Effector memory CD4-positive, alpha-beta T cell (primary cell): ENCODE results near the gene DCTN2.

Experiments used
- DNase-seq, 3 donors: peaks; one replicate each; pipeline ENCODE4 v3.0.0-alpha.2; 2020
- H3K27ac ChIP-seq: 2 replicates; pipeline ENCODE4 v1.7.0; 2013; ENCODE audit warnings: mild to moderate bottlenecking, low read length, moderate library complexity; ENCODE audit not compliant: insufficient read depth, poor library complexity, severe bottlenecking
- H3K27me3 ChIP-seq: replicated peaks from 2 replicates; pipeline ENCODE4 v1.7.0; 2013; ENCODE audit warnings: mild to moderate bottlenecking, low read length; ENCODE audit not compliant: insufficient read depth, control insufficient read depth, poor library complexity, severe bottlenecking
- H3K36me3 ChIP-seq: 2 replicates; pipeline ENCODE4 v1.7.0; 2013; ENCODE audit warnings: mild to moderate bottlenecking, low read length, moderate library complexity; ENCODE audit not compliant: control insufficient read depth, insufficient read depth
- H3K4me1 ChIP-seq: 2 replicates; pipeline ENCODE4 v1.7.0; 2013; ENCODE audit warnings: low read length, mild to moderate bottlenecking; ENCODE audit not compliant: control insufficient read depth, insufficient read depth, poor library complexity, severe bottlenecking
- H3K4me3 ChIP-seq: 2 replicates; pipeline ENCODE4 v1.7.0; 2013; ENCODE audit warnings: low read length, low read depth, mild to moderate bottlenecking; ENCODE audit not compliant: insufficient read depth, poor library complexity, severe bottlenecking
- H3K9me3 ChIP-seq: 2 replicates; pipeline ENCODE4 v1.7.0; 2013; ENCODE audit warnings: mild to moderate bottlenecking, low read length, moderate library complexity; ENCODE audit not compliant: control insufficient read depth

The DCTN2 gene

DNA sequence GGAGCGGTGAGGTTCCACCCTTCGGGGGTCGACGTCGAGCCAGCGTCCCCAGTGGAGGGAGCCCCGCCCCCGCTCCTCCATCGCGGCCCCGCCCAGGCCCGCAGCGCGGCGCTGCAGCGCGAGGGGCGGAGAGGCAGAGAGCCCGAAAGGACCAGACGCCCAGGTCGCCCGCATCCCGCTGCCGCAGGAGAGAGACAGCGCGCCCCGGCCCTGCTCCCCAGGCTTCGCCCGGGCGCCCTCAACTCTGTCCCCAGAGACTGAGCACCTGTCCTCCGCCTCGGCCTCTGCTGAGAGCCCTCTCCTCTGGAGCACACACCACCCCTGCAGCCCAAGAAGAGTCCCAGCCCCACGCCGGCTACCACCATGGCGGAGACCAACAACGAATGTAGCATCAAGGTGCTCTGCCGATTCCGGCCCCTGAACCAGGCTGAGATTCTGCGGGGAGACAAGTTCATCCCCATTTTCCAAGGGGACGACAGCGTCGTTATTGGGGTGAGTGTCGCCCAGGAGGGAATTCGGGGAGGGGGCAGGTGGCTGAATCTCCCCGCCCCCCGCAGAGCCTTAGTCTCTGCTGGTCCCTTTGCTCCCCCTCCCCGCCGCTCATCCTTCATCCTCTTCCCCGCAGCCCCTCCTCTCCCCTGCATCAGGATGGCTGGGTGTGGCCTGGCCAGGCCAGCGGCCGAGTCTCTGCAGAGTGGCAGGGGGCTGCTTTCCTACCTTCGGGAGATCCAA, 3.1 kb upstream of the DCTN2 start, which contains the start of gene KIF5A:
KIF5A (plus strand) TSS at position 136 of the 732 bp plus-strand sequence; CDS start at position 364, 228 bp downstream.
- no peak within 1 kb of the TSS for H3K27ac ChIP-seq
- H3K36me3 ChIP-seq = no peaks in the 10 kb centered on the region
- no peaks in the 10 kb centered on the region for H3K9me3 ChIP-seq
- H3K4me1 ChIP-seq = peaks cover 22% of the 10 kb centered on the region
- no peaks in the 10 kb centered on the region for H3K27me3 ChIP-seq
- H3K4me3 ChIP-seq = peak within 1 kb of the TSS; percentile 40
- DNase-seq = peak; percentile 10 to 39 (median 38)

DNA sequence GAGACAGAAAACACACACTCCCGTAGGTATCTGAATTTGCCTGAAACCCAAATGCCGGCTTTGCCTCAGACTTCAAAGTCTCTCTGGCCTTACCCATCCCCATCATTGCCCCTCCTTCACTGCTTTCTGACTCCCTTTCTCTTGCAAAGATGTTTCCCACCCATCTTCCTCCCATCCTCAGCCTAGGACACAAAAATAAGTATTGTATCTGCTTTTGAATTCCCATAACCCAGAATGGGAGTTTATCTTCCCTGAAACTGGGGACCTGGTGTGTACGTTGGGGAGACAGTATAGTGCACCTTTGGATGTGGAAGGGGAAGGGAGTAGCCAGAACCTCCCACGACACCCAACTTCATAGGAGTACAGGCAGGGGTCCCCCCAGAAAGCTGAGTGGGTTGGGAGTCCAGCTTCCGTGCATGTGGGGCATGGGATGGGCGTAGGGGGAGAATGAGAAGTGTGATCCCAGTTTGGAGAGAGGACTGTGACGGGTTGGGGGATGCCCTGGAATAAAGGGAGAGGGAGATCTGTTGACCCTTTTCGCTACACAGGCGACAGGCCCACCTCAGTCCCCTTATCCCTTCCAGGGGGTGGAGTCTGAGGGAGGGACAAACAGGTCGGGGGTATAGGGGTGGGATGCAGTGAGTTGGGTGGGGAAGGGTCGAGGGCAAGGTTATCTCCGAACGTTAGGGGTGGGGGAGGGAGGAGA, 2.4 kb upstream of the DCTN2 start:
- Histone ChIP-seq H3K4me3 (peak overlapping the region; percentile 40), H3K27ac (no peak overlapping the region), H3K36me3 (no peaks in the 10 kb centered on the region)

DNA sequence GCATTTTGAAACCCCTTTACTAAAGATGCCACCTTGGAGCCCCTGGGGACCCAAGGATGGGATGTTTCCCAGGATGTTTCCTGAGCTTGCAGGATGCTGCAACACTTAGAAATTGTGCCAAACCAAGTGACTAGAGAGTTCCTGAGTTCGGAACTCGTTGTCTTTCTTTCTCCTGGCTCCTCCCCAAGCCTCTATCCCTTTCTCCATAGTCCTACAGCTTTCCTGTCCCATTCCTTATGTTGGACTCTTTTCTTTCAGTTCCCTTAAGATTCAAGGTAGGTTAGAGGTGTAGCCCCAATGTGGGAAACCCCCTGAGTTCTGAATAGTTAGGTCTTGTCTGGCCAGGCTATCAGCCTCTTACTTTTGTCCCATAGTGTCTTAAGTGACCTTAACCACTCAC, 1.5 kb upstream of the DCTN2 start:
- H3K4me3 ChIP-seq = no peak overlapping the region
- DNase-seq = no peak
- no peak overlapping the region for H3K27ac ChIP-seq
- H3K27me3 ChIP-seq = no peaks in the 10 kb centered on the region
- H3K9me3 ChIP-seq = no peaks in the 10 kb centered on the region
- no peaks in the 10 kb centered on the region for H3K36me3 ChIP-seq
- peaks cover 22% of the 10 kb centered on the region for H3K4me1 ChIP-seq

More for the DNA sequence above, 2.4 kb upstream of the DCTN2 start:
- DNase-seq = no peak
- H3K27me3 ChIP-seq = no peaks in the 10 kb centered on the region
- peaks cover 22% of the 10 kb centered on the region for H3K4me1 ChIP-seq
- H3K9me3 ChIP-seq = no peaks in the 10 kb centered on the region

DNA sequence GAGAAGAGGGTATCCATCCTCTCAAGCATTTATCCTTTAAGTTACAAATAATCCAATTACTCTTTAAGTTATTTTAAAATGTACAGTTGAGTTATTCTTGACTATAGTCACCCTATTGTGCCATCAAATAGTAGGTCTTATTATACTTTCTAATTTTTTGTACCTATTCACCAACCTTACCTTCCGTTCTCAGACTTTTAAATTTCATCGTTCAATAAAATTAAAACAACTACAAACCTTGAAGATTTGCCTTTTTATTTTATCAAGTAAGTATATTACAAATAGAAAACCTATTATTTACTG, 972 bp upstream of the DCTN2 start:
- Histone ChIP-seq H3K36me3 (no peaks in the 10 kb centered on the region), H3K4me1 (peaks cover 22% of the 10 kb centered on the region), H3K27ac (no peak overlapping the region), H3K4me3 (no peak overlapping the region), H3K9me3 (no peaks in the 10 kb centered on the region), H3K27me3 (no peaks in the 10 kb centered on the region)
- DNase-seq = no peak

DNA sequence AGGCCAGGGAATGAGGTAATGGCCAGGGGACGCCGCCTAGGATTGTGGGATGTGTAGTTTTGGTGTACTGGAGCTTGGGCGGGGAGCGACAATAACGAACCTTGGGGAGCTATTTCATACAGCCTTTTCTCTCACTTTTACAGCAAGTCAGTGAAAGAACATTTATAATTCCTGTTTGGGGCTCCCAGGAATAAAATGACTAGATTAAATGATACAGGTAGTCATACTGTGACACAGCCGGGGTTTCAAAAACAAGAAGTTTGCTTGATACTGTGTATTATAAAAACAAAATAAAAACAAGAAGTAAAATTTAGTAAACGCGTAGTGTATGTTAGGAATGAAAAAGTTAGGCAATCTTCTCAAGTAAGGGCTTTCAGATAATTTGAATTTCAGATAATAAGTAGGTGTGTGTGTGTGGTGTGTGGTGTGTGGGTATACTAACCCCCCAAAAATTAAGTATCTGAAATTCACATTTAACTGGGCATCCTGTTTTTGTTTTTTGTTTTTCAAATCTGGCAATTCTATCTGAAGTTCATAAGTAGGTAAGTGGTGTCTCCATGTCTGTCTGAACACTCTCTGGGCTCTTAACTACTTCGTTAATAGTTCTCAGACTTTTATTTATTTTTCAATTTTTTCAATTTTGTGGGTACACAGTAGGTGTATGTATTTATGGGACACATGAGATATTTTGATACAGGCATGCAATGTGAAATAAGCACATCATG, 458 bp upstream of the DCTN2 start:
- Histone ChIP-seq H3K9me3 (no peaks in the 10 kb centered on the region), H3K27me3 (no peaks in the 10 kb centered on the region), H3K27ac (peak overlapping the region; percentile 83), H3K4me1 (peaks cover 22% of the 10 kb centered on the region), H3K36me3 (no peaks in the 10 kb centered on the region), H3K4me3 (peak overlapping the region; percentile 76)
- DNase-seq = no peak

DNA sequence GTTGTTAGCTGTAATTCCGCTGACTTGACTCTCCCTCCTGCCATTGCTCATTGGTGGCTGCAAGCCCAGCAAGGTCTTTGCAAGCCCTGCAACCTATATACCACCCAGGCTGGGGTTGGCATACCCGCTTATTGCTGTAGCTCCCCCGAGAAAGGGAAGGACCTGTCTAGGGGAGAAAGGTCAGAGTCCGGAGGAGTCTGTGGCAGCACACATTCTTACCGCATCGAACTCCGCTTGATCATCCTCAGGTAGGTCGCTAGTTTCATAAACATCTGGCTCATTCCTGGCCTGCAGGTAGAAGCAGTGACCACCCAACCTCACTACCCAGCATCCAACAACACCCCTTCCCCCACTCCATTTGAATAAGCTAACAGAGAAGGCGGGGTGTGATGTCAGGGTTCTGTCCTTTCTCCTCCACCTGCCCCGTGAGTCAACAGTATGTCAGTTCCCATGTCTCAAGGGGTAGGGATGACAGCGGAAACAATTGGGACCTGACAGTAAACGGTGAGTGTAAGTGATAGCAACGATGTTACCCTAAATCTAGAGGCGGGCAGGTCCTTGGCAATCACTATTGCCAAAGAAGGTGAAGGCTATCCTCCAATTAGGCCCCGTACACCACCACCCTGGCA, 1.1 kb downstream of the DCTN2 start:
- Histone ChIP-seq H3K36me3 (no peaks in the 10 kb centered on the region), H3K4me1 (peaks cover 22% of the 10 kb centered on the region), H3K27me3 (no peaks in the 10 kb centered on the region), H3K27ac (peak overlapping the region; percentile 83), H3K9me3 (no peaks in the 10 kb centered on the region), H3K4me3 (peak overlapping the region; percentile 76)
- DNase-seq = no peak

DNA sequence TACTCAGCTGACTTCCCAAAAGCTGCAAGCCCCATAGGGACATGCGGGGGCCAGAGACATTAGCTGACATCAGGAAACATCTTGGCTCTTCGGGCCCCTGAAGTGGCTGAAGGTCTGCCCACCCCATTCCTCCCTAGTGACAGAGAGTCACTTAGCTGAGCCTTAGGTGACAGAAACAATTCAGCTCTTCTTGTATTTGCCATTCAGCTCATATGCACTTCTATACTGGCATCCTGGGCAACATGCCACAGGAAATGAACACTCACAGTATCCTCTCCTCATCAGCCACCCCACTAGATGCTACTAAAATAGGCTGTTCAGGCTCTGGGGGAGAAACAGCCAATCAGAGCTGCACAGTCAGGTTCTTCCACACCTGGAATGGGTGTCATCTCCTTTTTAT, 3.4 kb downstream of the DCTN2 start:
- no peak for DNase-seq
- H3K36me3 ChIP-seq = no peaks in the 10 kb centered on the region
- no peak overlapping the region for H3K4me3 ChIP-seq
- H3K4me1 ChIP-seq = peaks cover 11% of the 10 kb centered on the region
- H3K9me3 ChIP-seq = no peaks in the 10 kb centered on the region
- H3K27ac ChIP-seq = no peak overlapping the region
- no peaks in the 10 kb centered on the region for H3K27me3 ChIP-seq

DNA sequence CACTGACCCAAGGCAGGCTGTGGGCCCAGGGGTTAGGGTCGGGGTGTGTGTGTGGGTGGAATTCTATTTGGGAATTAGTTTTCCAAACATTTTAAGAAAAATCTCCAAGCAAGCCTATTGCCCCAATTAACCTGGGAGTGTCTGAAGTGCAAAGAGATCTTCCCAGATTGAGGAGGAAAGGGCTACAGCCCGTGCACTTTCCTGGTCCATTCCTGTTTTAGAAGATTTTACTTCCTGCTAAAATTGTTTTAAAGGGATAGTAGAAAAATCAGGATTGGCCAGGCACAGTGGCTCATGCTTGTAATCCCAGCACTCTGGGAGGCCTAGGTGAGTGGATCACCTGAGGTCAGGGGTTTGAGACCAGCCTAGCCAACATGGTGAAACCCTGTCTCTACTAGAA, 5.3 kb downstream of the DCTN2 start:
- Histone ChIP-seq H3K36me3 (no peaks in the 10 kb centered on the region), H3K4me1 (peaks cover 11% of the 10 kb centered on the region), H3K27ac (no peak overlapping the region), H3K27me3 (no peaks in the 10 kb centered on the region), H3K9me3 (no peaks in the 10 kb centered on the region), H3K4me3 (no peak overlapping the region)
- no peak for DNase-seq

DNA sequence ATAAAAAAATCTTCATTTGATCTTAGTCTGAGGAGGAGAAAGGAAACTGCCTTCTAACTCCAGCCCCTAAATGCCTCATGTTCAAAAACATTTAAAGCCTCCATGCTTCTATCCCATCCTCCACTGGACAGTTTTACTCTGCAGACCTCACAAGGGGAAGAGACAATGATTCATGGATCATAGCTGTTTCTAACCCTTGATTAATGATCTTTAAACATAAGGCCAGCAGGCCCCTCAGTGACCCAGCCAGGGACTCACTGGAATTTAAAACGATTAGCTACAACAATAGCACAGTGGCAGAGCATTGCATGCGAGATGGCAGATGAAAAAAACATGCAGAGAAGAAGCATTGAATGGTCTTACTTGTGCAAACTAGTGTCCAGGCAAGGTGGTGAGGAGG, 6.0 kb downstream of the DCTN2 start:
- DNase-seq = no peak
- no peaks in the 10 kb centered on the region for H3K27me3 ChIP-seq
- peaks cover 4% of the 10 kb centered on the region for H3K4me1 ChIP-seq
- H3K9me3 ChIP-seq = no peaks in the 10 kb centered on the region
- no peak overlapping the region for H3K27ac ChIP-seq
- H3K36me3 ChIP-seq = peaks cover 4% of the 10 kb centered on the region
- H3K4me3 ChIP-seq = no peak overlapping the region
